ENCODE data around the gene KIRREL3.

KIRREL3 gene

GRCh38 chr11:126639692-126640091 lies 360.9 kb downstream of the KIRREL3 start:
- FAIRE-seq (no peak), DNase-seq (ENCODE audit: low spot score) (no peak)

- FAIRE-seq = no peak
- DNase-seq (ENCODE audit: low spot score) = no peak
These were observed 361.9 kb downstream of the KIRREL3 start for GRCh38 chr11:126638648-126639047.

- no peak for DNase-seq (ENCODE audit: low spot score)
These were observed 362.8 kb downstream of the KIRREL3 start for GRCh38 chr11:126637795-126638175.

GRCh38 chr11:126636911-126637794 lies 363.4 kb downstream of the KIRREL3 start:
- DNase-seq (ENCODE audit: low spot score) (peak; percentile 52), FAIRE-seq (no peak)

More at GRCh38 chr11:126637795-126638175, 362.8 kb downstream of the KIRREL3 start:
- FAIRE-seq = no peak

- no peak for FAIRE-seq
- no peak for DNase-seq (ENCODE audit: low spot score)
These were observed 365.1 kb downstream of the KIRREL3 start for GRCh38 chr11:126635511-126635910.

GRCh38 chr11:126634963-126635362 lies 365.6 kb downstream of the KIRREL3 start:
- no peak for DNase-seq (ENCODE audit: low spot score)
- no peak for FAIRE-seq

GRCh38 chr11:126633330-126633729 lies 367.2 kb downstream of the KIRREL3 start:
- no peak for FAIRE-seq
- DNase-seq (ENCODE audit: low spot score) = no peak

- DNase-seq (ENCODE audit: low spot score) = no peak
- FAIRE-seq = no peak
These were observed 369.4 kb downstream of the KIRREL3 start for GRCh38 chr11:126630893-126631798.

- no peak for DNase-seq (ENCODE audit: low spot score)
- FAIRE-seq = no peak
These were observed 370.1 kb downstream of the KIRREL3 start for GRCh38 chr11:126630488-126630887.

- DNase-seq (ENCODE audit: low spot score) = no peak
- FAIRE-seq = no peak
These were observed 371.6 kb downstream of the KIRREL3 start for GRCh38 chr11:126628790-126629621.

- DNase-seq (ENCODE audit: low spot score) = no peak
- FAIRE-seq = no peak
These were observed 372.1 kb downstream of the KIRREL3 start for GRCh38 chr11:126628450-126628789.

GRCh38 chr11:126627421-126627820 lies 373.1 kb downstream of the KIRREL3 start:
- FAIRE-seq = no peak

GRCh38 chr11:126624506-126624905 lies 376.1 kb downstream of the KIRREL3 start:
- FAIRE-seq = no peak
- DNase-seq (ENCODE audit: low spot score) = no peak

More at GRCh38 chr11:126627421-126627820, 373.1 kb downstream of the KIRREL3 start:
- no peak for DNase-seq (ENCODE audit: low spot score)

GRCh38 chr11:126619516-126619915 lies 381.1 kb downstream of the KIRREL3 start:
- DNase-seq (ENCODE audit: low spot score) = no peak
- FAIRE-seq = no peak

- no peak for FAIRE-seq
- no peak for DNase-seq (ENCODE audit: low spot score)
These were observed 384.7 kb downstream of the KIRREL3 start for GRCh38 chr11:126615845-126616244.

GRCh38 chr11:126613272-126613671 lies 387.3 kb downstream of the KIRREL3 start:
- DNase-seq (ENCODE audit: low spot score) (no peak), FAIRE-seq (no peak)

GRCh38 chr11:126612671-126613070 lies 387.9 kb downstream of the KIRREL3 start:
- no peak for FAIRE-seq
- DNase-seq (ENCODE audit: low spot score) = no peak

GRCh38 chr11:126611438-126611837 lies 389.1 kb downstream of the KIRREL3 start:
- DNase-seq (ENCODE audit: low spot score) (no peak), FAIRE-seq (no peak)

GRCh38 chr11:126608658-126609057 lies 391.9 kb downstream of the KIRREL3 start:
- DNase-seq (ENCODE audit: low spot score) (no peak), FAIRE-seq (no peak)

- FAIRE-seq (no peak), DNase-seq (ENCODE audit: low spot score) (no peak)
These were observed 392.6 kb downstream of the KIRREL3 start for GRCh38 chr11:126607776-126608541.

- FAIRE-seq (no peak), DNase-seq (ENCODE audit: low spot score) (peak; percentile 23)
These were observed 393.2 kb downstream of the KIRREL3 start for GRCh38 chr11:126607374-126607773.

All from RCC 7860 (cell line).